ENCODE measurements around the gene SDF4.

Gene SDF4

GRCh38 chr1:1196431-1197187, 35.2 kb downstream of the SDF4 start:
- TF ChIP-seq REST (IDR thresholded peaks at IDR 0.05; ENCODE audit: low read depth): no peak
- no peak for TF ChIP-seq EP300 (IDR thresholded peaks at IDR 0.05; ENCODE audit: borderline replicate concordance)
- TF ChIP-seq YY1 (IDR thresholded peaks at IDR 0.05; ENCODE audit: low read depth): no peak
- no peak for TF ChIP-seq TCF12 (IDR thresholded peaks at IDR 0.05; ENCODE audit: low read depth)
- no peak for TF ChIP-seq ZBTB7A (IDR thresholded peaks at IDR 0.05; ENCODE audit: low read depth)
- TF ChIP-seq MAX (IDR thresholded peaks at IDR 0.05): no peak
- no peak for TF ChIP-seq RAD21 (IDR thresholded peaks at IDR 0.05; ENCODE audit: low read depth)

GRCh38 chr1:1194723-1195122, 37.1 kb downstream of the SDF4 start:
- TF ChIP-seq CREB1 (IDR thresholded peaks at IDR 0.05; ENCODE audit: low read depth): no peak
- no peak for TF ChIP-seq YY1 (IDR thresholded peaks at IDR 0.05; ENCODE audit: low read depth)
- TF ChIP-seq REST (IDR thresholded peaks at IDR 0.05; ENCODE audit: low read depth): no peak
- no peak for TF ChIP-seq NFIC (IDR thresholded peaks at IDR 0.05)
- TF ChIP-seq FOXM1 (IDR thresholded peaks at IDR 0.05; ENCODE audit: borderline replicate concordance, low read depth): no peak
- no peak for TF ChIP-seq EGR1 (IDR thresholded peaks at IDR 0.05)
- no peak for TF ChIP-seq TAF1 (IDR thresholded peaks at IDR 0.05; ENCODE audit: low read depth)
- no peak for TF ChIP-seq ZBTB7A (IDR thresholded peaks at IDR 0.05; ENCODE audit: low read depth)

GRCh38 chr1:1191734-1192133, 40.1 kb downstream of the SDF4 start:
- no peak for TF ChIP-seq RAD21 (IDR thresholded peaks at IDR 0.05; ENCODE audit: low read depth)
- TF ChIP-seq NFIC (IDR thresholded peaks at IDR 0.05): no peak
- no peak for TF ChIP-seq TEAD4 (IDR thresholded peaks at IDR 0.05)
- TF ChIP-seq CREB1 (IDR thresholded peaks at IDR 0.05; ENCODE audit: low read depth): no peak
- no peak for TF ChIP-seq YY1 (IDR thresholded peaks at IDR 0.05; ENCODE audit: low read depth)
- no peak for TF ChIP-seq REST (IDR thresholded peaks at IDR 0.05; ENCODE audit: low read depth)
- no peak for TF ChIP-seq EP300 (IDR thresholded peaks at IDR 0.05; ENCODE audit: borderline replicate concordance)
- TF ChIP-seq TCF12 (IDR thresholded peaks at IDR 0.05; ENCODE audit: low read depth): no peak
- TF ChIP-seq ZBTB7A (IDR thresholded peaks at IDR 0.05; ENCODE audit: low read depth): no peak
- TF ChIP-seq TAF1 (IDR thresholded peaks at IDR 0.05; ENCODE audit: low read depth): no peak
- TF ChIP-seq EGR1 (IDR thresholded peaks at IDR 0.05): no peak
- TF ChIP-seq FOXM1 (IDR thresholded peaks at IDR 0.05; ENCODE audit: borderline replicate concordance, low read depth): no peak
- TF ChIP-seq MAX (IDR thresholded peaks at IDR 0.05): no peak
- no peak for TF ChIP-seq USF1 (IDR thresholded peaks at IDR 0.05)
- TF ChIP-seq CEBPB (IDR thresholded peaks at IDR 0.05): no peak

- TF ChIP-seq MAX (IDR thresholded peaks at IDR 0.05): no peak
- TF ChIP-seq NFIC (IDR thresholded peaks at IDR 0.05): no peak
- no peak for TF ChIP-seq USF1 (IDR thresholded peaks at IDR 0.05)
- no peak for TF ChIP-seq REST (IDR thresholded peaks at IDR 0.05; ENCODE audit: low read depth)
- no peak for TF ChIP-seq YY1 (IDR thresholded peaks at IDR 0.05; ENCODE audit: low read depth)
- TF ChIP-seq TEAD4 (IDR thresholded peaks at IDR 0.05): no peak
- no peak for TF ChIP-seq EP300 (IDR thresholded peaks at IDR 0.05; ENCODE audit: borderline replicate concordance)
- TF ChIP-seq CEBPB (IDR thresholded peaks at IDR 0.05): no peak
- TF ChIP-seq RAD21 (IDR thresholded peaks at IDR 0.05; ENCODE audit: low read depth): no peak
- TF ChIP-seq TAF1 (IDR thresholded peaks at IDR 0.05; ENCODE audit: low read depth): no peak
- TF ChIP-seq EGR1 (IDR thresholded peaks at IDR 0.05): no peak
- TF ChIP-seq ZBTB7A (IDR thresholded peaks at IDR 0.05; ENCODE audit: low read depth): no peak
These were observed 42.7 kb downstream of the SDF4 start for GRCh38 chr1:1189111-1189510.

All from Ishikawa (cell line).